PC-3 (cell line): ENCODE measurements around the gene ECSIT.

Experiments
- CTCF ChIP-seq: fragments of 300-600 bp; sonication (generic); conservative IDR thresholded peaks from 2 replicates; pipeline ENCODE4 v1.5.1; 2017; ENCODE audit warnings: antibody characterized with exemption, low read depth, mild to moderate bottlenecking, low read length
- EZH2 ChIP-seq: fragments of 300-600 bp; sonication (generic); IDR thresholded peaks from one replicate; pipeline ENCODE4 v1.6.1; 2017; ENCODE audit warnings: antibody characterized with exemption, mild to moderate bottlenecking, low read length; ENCODE audit not compliant: unreplicated experiment

DNA sequence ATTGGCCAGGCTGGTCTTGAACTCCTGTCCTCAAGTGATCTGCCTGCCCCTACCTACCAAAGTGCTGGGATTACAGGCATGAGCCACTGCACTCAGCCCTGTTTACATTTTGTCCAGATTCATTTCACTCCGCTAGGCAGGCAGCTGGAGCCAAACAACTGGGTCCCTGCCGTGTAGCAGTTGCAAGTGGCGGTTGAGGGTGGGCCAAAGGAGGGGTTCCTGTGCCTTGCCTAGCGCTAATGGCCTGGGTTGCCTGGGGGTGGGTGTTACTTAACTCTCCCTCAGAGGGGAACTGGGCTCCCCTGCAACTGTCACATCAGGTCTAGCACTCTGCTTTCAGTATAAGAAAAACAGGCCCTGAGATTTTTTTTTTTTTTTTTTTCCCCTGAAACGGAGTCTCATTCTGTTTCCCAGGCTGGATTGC lies 41.1 kb upstream of the ECSIT start:
- no peak for TF ChIP-seq EZH2
- TF ChIP-seq CTCF = no peak
